Breast epithelium (tissue), 3 donors: ENCODE data around the gene ADRM1.

Experiments
- CTCF ChIP-seq, 3 donors: fragments of 450-650 bp; IDR thresholded peaks; one replicate each; pipeline ENCODE4 v1.5.1; 2016 to 2017; ENCODE audit warnings: antibody characterized with exemption in 3 of 3, mild to moderate bottlenecking in 3 of 3, moderate library complexity in 3 of 3
- POLR2A ChIP-seq: fragments of 450-650 bp; IDR thresholded peaks from one replicate; pipeline ENCODE4 v1.6.1; 2016; ENCODE audit warnings: antibody characterized with exemption, mild to moderate bottlenecking, moderate library complexity
- POLR2AphosphoS5 ChIP-seq, 3 donors: sonication (generic); formaldehyde crosslinking; IDR thresholded peaks; one replicate each; pipeline ENCODE4 v1.6.1; 2017; ENCODE audit warnings: antibody characterized with exemption in 3 of 3

GRCh38 chr20:62321975-62322374 is 19.2 kb downstream of the ADRM1 start:
- no peak for TF ChIP-seq CTCF (IDR thresholded peaks at IDR 0.05)
- TF ChIP-seq POLR2A = no peak
- no peak for TF ChIP-seq POLR2AphosphoS5 (IDR thresholded peaks at IDR 0.05)
